ENCODE measurements around the gene C5orf58. TPM values are rescaled to one million over a fixed set of nuclear protein-coding genes. Genes with fewer than 3 reads are reported as not detected.

Gene C5orf58, protein sequence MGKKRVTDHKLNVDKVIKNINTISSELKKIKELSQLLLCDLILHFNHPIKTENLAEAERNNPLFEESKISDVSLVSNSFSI
- total RNA-seq (under 1 TPM in 3 of 4 donors, not detected in 1; 0.47 to 0.75 (median 0.49) TPM), polyA plus RNA-seq (0.68 TPM)
- long read RNA-seq, donor 1, partial matches to known transcripts: 0 of 2 reads
- long read RNA-seq, donor 1, other reads (novel, unspliced or antisense): 1 of 2 reads
- long read RNA-seq, donor 2: 0 reads
- long read RNA-seq, donor 3: 0 reads
- long read RNA-seq, donor 4: 0 reads

DNA sequence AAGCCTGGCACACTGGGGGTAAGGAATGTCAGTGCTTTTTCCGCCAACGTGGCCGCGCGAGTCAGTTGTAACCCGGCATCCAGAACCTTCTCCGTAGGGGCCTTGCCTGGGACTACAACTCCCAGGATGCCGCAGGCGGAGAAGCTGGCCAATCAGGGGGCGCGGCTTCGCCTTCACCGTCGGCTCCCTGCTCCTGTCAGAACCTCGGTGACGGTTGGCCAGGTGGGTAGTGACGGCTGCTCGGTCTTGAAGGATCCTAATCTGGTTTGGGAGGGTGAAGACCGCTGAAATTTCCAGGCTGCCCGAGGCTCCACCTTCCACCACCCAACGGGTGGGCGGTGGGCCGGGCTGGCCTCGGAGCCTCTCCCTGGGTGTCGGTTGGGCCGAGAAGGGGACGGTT lies at the start of gene C5orf58:
Gene C5orf58, plus strand, starts transcription at position 200 of the 400 bp plus-strand sequence. CDS start 1,992 bp downstream, outside the sequence.
- no peak for ATAC-seq
- intact Hi-C loops (cut with DNase I): no loop called here

DNA sequence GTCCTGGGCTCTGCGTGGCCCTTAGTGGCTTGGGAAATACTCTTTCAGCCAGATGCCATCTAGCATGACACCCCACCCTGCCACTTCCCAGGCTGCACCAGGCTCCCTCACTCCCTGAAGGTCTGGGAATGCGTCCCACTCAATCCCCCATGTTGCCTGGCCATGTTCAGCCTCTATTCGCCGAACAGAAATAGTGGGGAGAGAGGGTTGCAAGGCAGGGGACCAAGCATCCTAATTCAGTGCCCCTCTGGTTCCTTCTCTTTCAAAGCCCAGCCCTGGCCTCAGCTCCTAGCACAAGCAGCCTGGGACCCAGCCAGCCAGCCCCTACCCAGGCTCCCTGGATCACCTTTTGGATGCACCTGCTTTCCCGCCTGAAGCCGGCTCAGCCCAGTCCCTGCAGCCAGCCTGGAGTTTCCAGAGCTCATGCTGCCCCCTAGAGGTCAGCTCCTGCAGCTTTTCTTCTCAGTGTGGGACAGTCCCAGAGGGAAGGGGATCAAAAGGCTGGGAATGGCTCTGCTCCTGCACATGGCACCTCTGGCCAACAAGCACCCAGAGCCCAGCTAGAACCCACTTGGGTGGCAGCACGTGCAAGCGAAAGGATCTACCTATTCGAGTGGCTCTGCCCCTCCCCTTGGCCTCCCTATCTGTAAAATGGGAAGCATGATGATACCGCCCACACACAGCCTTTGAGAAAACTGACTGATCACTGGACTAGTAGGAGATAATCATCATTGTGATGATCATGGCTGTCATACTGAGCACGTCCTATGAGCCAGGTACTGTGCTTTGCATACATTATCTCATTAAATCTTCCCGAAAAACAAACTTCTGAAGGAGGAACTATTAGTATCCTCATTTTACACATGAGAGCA lies 48.7 kb upstream of the C5orf58 start:
- Histone ChIP-seq H3K4me1 (ENCODE audit: control insufficient read depth, insufficient read depth, low read length) (no peaks in the 10 kb centered on the region), H3K4me3 (ENCODE audit: low read length) (no peak overlapping the region), H3K9me3 (ENCODE audit: control insufficient read depth, low read length) (no peaks in the 10 kb centered on the region), H3K27me3 (ENCODE audit: control insufficient read depth, insufficient read depth) (no peaks in the 10 kb centered on the region), H3K27ac (ENCODE audit: low read length) (no peak overlapping the region)
- ATAC-seq: peak; percentile 78 to 80
- intact Hi-C loops (cut with DNase I): loop anchor here (2.0 to 10.0 kb wide), 3 partner anchors 82 to 479 kb away; no protein-coding TSS in a partner anchor
- WGBS: 49% methylated on average over 12 of the region's 12 CpGs
- DNase-seq: peak; percentile 59 to 83 (median 72)

More for the DNA sequence above, at the start of gene C5orf58:
- WGBS: 83% methylated on average over 27 of the region's 27 CpGs
- H3K4me3 ChIP-seq (ENCODE audit: low read length): no peak within 1 kb of the TSS
- DNase-seq: peak in 2 of 3 donors; percentile 61 to 66
- no peaks in the 10 kb centered on the region for H3K27me3 ChIP-seq (ENCODE audit: control insufficient read depth, insufficient read depth)
- no peaks in the 10 kb centered on the region for H3K4me1 ChIP-seq (ENCODE audit: control insufficient read depth, insufficient read depth, low read length)
- H3K27ac ChIP-seq (ENCODE audit: low read length): no peak within 1 kb of the TSS
- no peaks in the 10 kb centered on the region for H3K9me3 ChIP-seq (ENCODE audit: control insufficient read depth, low read length)

DNA sequence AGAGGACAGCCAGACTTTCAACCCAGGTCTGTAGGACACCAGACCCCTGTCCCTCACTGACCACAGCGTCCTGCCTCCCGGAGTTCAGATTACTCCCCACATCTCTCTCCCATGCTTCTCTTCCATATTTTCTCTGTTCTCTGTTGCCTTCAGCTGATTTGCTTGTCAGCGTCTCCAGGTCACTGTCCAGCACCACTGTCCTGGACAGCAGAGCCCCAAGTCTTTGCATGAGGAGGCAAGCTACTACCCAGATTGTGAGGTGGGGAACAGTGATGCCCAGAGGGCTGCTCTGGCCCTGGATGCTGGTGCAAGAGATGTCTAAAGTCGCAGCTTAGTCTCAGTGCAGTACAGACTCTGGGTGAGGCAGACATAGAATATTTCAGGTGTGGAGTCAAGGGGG lies 48.0 kb upstream of the C5orf58 start:
- intact Hi-C loops (cut with DNase I): loop anchor here (2.0 to 10.0 kb wide), 3 partner anchors 82 to 480 kb away; no protein-coding TSS in a partner anchor
- H3K4me1 ChIP-seq (ENCODE audit: control insufficient read depth, insufficient read depth, low read length): no peaks in the 10 kb centered on the region

DNA sequence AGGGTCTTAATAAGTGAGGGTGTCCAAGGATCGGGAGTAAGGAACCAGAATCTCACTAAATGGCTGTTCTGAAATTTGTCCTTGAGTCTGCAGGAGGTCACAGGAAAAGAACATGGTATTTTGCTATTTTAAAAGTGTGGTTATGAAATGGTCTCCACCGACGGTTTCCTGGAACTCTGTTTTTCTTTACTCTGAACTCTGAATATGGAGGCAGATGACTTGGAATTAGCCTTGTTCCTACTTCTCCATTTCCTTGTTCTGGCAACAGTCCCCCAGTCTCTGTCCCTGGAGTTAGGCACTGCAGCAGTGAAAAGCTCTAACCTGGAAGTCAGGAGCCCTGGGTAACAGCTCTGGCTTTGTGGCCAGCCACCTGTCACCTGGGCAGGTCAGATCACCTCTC lies 46.6 kb upstream of the C5orf58 start:
- Histone ChIP-seq H3K4me3 (ENCODE audit: low read length) (no peak overlapping the region), H3K27ac (ENCODE audit: low read length) (no peak overlapping the region), H3K9me3 (ENCODE audit: control insufficient read depth, low read length) (no peaks in the 10 kb centered on the region), H3K4me1 (ENCODE audit: control insufficient read depth, insufficient read depth, low read length) (no peaks in the 10 kb centered on the region), H3K27me3 (ENCODE audit: control insufficient read depth, insufficient read depth) (no peaks in the 10 kb centered on the region)
- ATAC-seq: no peak
- 64% methylated on average over 3 of the region's 3 CpGs for WGBS
- intact Hi-C loops (cut with DNase I): loop anchor here in 1 of 4 donors (10.0 kb wide), 1 partner anchor 481 kb away; no protein-coding TSS in a partner anchor
- DNase-seq: no peak

More for the DNA sequence above, 48.0 kb upstream of the C5orf58 start:
- Histone ChIP-seq H3K4me3 (ENCODE audit: low read length) (no peak overlapping the region), H3K27me3 (ENCODE audit: control insufficient read depth, insufficient read depth) (no peaks in the 10 kb centered on the region), H3K27ac (ENCODE audit: low read length) (no peak overlapping the region), H3K9me3 (ENCODE audit: control insufficient read depth, low read length) (no peaks in the 10 kb centered on the region)
- no peak for ATAC-seq
- no peak for DNase-seq
- 79% methylated on average over 4 of the region's 4 CpGs for WGBS

DNA sequence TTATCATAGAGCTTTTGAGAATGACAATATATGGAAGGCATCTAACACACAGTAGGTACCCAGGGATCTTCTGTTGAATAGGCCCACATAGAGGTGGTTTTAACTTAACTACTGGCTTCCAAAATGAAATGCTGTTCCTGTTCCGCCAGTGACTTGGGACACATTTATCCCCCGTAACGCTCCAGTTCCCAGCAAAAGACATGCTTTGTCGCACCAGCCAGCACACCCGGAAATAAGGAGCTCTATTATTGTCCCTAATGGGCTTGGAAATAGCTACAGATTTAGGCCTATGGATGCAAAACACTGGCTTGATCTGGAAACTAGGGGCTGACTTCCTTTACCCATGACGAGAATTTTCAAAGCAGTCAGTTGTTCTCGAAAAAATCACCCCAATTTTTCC lies 45.9 kb upstream of the C5orf58 start:
- 84% methylated on average over 7 of the region's 7 CpGs for WGBS
- no peaks in the 10 kb centered on the region for H3K27me3 ChIP-seq (ENCODE audit: control insufficient read depth, insufficient read depth)
- no peak overlapping the region for H3K27ac ChIP-seq (ENCODE audit: low read length)
- no peak overlapping the region for H3K4me3 ChIP-seq (ENCODE audit: low read length)
- H3K9me3 ChIP-seq (ENCODE audit: control insufficient read depth, low read length): no peaks in the 10 kb centered on the region
- DNase-seq (no peak), ATAC-seq (no peak)
- intact Hi-C loops (cut with DNase I): loop anchor here in 1 of 4 donors (10.0 kb wide), 1 partner anchor 482 kb away; no protein-coding TSS in a partner anchor
- H3K4me1 ChIP-seq (ENCODE audit: control insufficient read depth, insufficient read depth, low read length): no peaks in the 10 kb centered on the region

DNA sequence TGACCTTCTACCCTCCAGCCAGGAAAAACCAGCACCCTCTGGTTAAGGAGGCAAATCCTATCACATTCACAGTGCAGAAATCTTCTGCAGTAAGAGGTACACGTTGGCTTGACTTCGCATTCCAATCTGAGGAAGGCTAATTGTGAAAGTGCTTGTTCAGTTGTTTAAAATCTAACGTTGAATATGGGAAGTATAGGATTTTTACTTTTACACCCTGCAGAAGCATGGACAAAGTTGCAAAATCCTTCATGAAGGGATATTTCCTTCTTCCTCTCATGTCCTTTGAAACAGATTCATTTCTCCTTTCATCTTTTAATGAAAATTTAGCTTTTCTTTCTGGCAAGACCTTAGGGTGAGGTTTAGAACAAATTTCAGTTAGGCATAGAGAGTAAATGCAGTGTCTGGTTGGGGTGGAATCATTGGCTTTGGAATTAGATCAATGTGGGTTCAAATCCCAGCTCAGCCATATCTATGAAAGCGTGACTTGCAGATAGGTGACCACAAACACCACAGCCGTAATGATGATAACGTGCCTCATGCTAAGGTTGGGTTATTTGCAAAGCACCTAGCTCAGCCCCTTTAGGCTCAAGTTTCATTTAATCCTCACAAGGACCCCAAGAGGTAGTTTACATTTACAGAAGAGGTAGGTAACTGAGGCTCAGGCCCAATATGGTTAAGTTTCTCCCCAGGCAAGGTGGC lies 42.2 kb upstream of the C5orf58 start:
- H3K27ac ChIP-seq (ENCODE audit: low read length): no peak overlapping the region
- 59% methylated on average over 6 of the region's 6 CpGs for WGBS
- H3K4me3 ChIP-seq (ENCODE audit: low read length): no peak overlapping the region
- H3K4me1 ChIP-seq (ENCODE audit: control insufficient read depth, insufficient read depth, low read length): no peaks in the 10 kb centered on the region
- H3K9me3 ChIP-seq (ENCODE audit: control insufficient read depth, low read length): no peaks in the 10 kb centered on the region
- intact Hi-C loops (cut with DNase I): no loop called here
- no peak for DNase-seq
- ATAC-seq: no peak
- H3K27me3 ChIP-seq (ENCODE audit: control insufficient read depth, insufficient read depth): no peaks in the 10 kb centered on the region

DNA sequence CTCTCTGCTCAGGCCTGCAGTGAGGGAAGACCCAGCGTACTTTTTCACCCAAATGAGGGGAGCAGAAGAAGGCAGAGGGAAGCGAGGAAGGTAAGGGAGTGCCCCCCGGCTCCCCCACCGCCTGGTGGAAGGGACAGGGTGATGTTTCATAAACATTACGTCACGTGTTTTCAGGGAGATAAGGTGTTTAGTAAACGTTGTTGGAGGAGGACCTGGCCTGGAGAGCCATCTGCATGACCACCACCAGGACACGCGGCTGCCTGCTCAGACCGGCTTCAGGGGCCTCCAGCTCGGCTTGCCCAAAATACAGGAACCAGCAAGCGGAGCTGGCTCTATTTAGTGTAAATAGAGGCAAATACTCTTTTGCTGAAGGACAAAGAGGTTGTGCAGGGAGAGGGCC lies 40.0 kb upstream of the C5orf58 start:
- H3K4me3 ChIP-seq (ENCODE audit: low read length): no peak overlapping the region
- intact Hi-C loops (cut with DNase I): no loop called here
- H3K4me1 ChIP-seq (ENCODE audit: control insufficient read depth, insufficient read depth, low read length): no peaks in the 10 kb centered on the region
- H3K27me3 ChIP-seq (ENCODE audit: control insufficient read depth, insufficient read depth): no peaks in the 10 kb centered on the region
- ATAC-seq (no peak), DNase-seq (no peak)
- no peaks in the 10 kb centered on the region for H3K9me3 ChIP-seq (ENCODE audit: control insufficient read depth, low read length)
- no peak overlapping the region for H3K27ac ChIP-seq (ENCODE audit: low read length)
- 81% methylated on average over 12 of the region's 12 CpGs for WGBS

DNA sequence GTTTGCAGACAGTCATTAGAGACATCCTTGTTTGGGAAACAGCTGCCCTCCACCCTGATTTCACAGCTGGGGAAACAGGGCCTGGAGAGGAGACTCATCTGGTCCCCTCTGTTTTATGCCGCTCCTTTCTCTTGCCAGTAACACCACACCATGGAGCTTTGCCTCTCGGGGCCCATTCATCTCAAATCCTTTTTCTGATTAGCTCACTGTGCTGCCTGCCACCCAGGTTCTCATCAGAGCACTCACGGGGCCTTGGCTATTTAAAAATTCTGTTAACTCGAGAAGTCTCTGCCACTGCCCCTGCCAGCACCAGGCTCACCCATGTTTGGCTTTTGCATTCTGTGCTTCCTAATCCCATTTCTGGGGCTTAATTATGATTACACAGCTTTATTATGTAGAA lies 36.8 kb upstream of the C5orf58 start:
- H3K9me3 ChIP-seq (ENCODE audit: control insufficient read depth, low read length): no peaks in the 10 kb centered on the region
- H3K27me3 ChIP-seq (ENCODE audit: control insufficient read depth, insufficient read depth): peaks cover 2% of the 10 kb centered on the region
- no peak for DNase-seq
- ATAC-seq: no peak
- intact Hi-C loops (cut with DNase I): no loop called here
- WGBS: 57% methylated on average over 4 of the region's 4 CpGs
- no peak overlapping the region for H3K27ac ChIP-seq (ENCODE audit: low read length)
- no peak overlapping the region for H3K4me3 ChIP-seq (ENCODE audit: low read length)
- H3K4me1 ChIP-seq (ENCODE audit: control insufficient read depth, insufficient read depth, low read length): no peaks in the 10 kb centered on the region

DNA sequence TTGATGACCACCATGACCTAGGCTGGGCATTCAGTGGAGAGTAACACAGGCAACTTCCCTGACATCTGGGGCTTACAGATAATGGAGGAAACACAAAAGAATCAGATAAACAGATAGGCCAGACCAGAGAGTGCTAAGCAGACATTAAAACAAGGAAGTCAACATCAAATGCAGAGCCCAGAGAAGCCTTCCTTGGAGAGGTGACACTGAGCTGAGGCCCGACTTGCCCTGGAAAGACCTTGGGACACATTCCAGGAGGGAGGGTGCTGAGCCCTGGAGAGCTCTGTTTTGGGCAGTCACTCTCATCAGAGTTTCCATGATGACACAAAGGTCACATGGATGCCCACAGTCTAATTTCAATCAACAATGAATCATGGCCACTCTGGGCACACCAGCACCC lies 31.9 kb upstream of the C5orf58 start:
- intact Hi-C loops (cut with DNase I): no loop called here
- Histone ChIP-seq H3K9me3 (ENCODE audit: control insufficient read depth, low read length) (no peaks in the 10 kb centered on the region), H3K27ac (ENCODE audit: low read length) (no peak overlapping the region), H3K4me3 (ENCODE audit: low read length) (no peak overlapping the region), H3K27me3 (ENCODE audit: control insufficient read depth, insufficient read depth) (peaks cover 2% of the 10 kb centered on the region), H3K4me1 (ENCODE audit: control insufficient read depth, insufficient read depth, low read length) (no peaks in the 10 kb centered on the region)
- ATAC-seq (no peak), DNase-seq (no peak)
- WGBS: 15% methylated on average over 1 of the region's 1 CpG

DNA sequence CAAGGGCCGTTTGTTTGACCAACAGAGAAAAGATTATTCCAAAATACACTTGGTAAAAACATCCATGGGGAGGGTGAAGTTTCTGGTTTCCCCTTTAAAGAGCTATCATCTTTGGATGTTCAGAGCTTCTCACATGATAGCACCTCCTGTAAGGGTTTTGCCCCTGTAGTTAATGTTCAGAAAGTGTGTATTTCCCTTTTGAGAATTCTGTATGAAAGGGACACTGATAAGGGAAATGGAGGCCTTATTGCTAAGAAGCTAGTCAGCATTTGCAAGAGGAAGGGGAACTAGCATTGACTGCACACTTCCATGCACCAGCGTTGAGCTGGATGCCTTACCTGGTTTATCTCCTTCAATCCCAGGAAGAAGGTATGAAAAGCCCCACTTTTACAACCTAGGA lies 31.5 kb upstream of the C5orf58 start:
- ATAC-seq (no peak), DNase-seq (no peak)
- Histone ChIP-seq H3K4me3 (ENCODE audit: low read length) (no peak overlapping the region), H3K27ac (ENCODE audit: low read length) (no peak overlapping the region), H3K27me3 (ENCODE audit: control insufficient read depth, insufficient read depth) (peaks cover 2% of the 10 kb centered on the region), H3K9me3 (ENCODE audit: control insufficient read depth, low read length) (no peaks in the 10 kb centered on the region), H3K4me1 (ENCODE audit: control insufficient read depth, insufficient read depth, low read length) (no peaks in the 10 kb centered on the region)
- WGBS: 53% methylated on average over 2 of the region's 2 CpGs
- intact Hi-C loops (cut with DNase I): no loop called here
